ENCODE results near the gene CLMP.
"Not testable (repeated sequence)": the region's sequence is repeated elsewhere in the genome, so short reads cannot be mapped to it uniquely, and the experiment has no call there.

Gene CLMP

DNA sequence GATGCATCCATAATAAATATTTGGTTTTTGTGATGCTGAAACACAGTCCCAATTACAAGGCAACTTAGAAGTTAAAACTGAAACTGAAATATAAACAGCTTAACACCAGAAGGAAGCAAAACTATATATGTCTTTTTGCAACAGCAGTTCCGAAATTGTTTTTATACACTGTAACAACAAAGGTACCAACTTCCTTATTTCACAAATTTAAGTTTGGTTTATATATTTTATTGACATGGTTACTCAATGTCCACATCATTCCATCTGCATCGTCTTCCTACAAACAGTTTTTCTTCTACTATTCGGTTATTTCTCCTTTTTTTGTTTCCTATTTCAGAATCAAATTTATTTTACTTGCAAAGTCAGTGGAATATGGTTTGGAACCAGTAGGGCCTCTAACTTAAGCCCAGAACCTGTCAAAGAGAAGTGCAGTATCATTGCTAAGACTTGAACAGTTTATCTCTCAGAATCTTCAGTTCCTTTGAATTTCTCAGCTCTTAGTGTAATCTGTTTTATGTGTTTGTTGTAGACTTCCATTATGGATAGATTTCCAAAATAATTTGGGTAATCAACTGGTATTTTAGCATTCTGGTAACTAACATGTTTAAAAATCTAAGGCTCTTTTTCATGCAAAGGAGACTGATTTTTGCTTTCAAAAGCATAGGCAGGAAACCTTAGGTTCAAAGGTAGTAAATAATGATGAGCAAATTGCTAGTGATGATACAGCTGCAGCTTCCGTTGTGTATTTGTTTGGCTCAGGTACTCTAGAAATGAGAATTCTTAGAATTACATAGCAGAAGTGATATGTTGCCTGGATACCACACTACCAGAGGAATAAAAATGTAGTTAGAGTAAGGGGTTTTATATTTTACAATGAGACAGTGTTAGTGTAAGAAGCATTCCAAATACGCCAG is 124.9 kb downstream of the CLMP start:
- Histone ChIP-seq H3K4me1 (ENCODE audit: insufficient read depth, low read length) (peaks cover 18% of the 10 kb centered on the region), H3K9me3 (ENCODE audit: low read length) (no peaks in the 10 kb centered on the region), H3K27me3 (ENCODE audit: control insufficient read depth in 1 of 2, insufficient read depth in 2 of 2, low read length in 2 of 2) (no peaks in the 10 kb centered on the region), H3K27ac (ENCODE audit: low read depth, low read length) (peak overlapping the region; percentile 38), H3K36me3 (ENCODE audit: insufficient read depth, low read length) (peaks cover 25% of the 10 kb centered on the region), H3K4me3 (ENCODE audit: low read depth in 1 of 2, low read length in 2 of 2) (no peak overlapping the region), H3K9ac (ENCODE audit: low read length) (no peak overlapping the region)

DNA sequence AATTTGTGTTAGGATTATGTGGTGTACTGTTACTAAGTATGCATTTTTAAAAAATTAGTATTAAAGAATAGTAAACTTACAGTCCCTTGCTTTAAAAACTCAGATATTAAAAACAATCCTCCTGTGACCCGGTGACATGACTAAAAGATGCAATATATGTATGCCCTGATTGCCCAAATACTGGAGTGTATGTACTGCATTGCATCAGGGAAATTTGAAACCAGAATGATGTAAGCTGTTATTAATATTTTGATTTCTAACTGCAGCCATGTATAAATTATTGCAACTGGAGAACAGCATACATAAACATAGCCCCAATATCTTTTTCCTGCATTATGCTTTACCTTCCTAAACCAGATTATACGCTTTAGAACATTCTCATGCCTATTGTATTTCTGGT is 129.4 kb downstream of the CLMP start:
- H3K27me3 ChIP-seq (ENCODE audit: control insufficient read depth in 1 of 2, insufficient read depth in 2 of 2, low read length in 2 of 2), result no peaks in the 10 kb centered on the region
- no peak overlapping the region for H3K27ac ChIP-seq (ENCODE audit: low read depth, low read length)
- no peaks in the 10 kb centered on the region for H3K9me3 ChIP-seq (ENCODE audit: low read length)
- H3K9ac ChIP-seq (ENCODE audit: low read length), result no peak overlapping the region
- H3K4me1 ChIP-seq (ENCODE audit: insufficient read depth, low read length), result peaks cover 37% of the 10 kb centered on the region
- peaks cover 5% of the 10 kb centered on the region for H3K36me3 ChIP-seq (ENCODE audit: insufficient read depth, low read length)
- no peak overlapping the region for H3K4me3 ChIP-seq (ENCODE audit: low read depth in 1 of 2, low read length in 2 of 2)

GRCh38 chr11:123063826-123064657 is 131.0 kb downstream of the CLMP start:
- H3K27me3 ChIP-seq (ENCODE audit: control insufficient read depth in 1 of 2, insufficient read depth in 2 of 2, low read length in 2 of 2), result no peaks in the 10 kb centered on the region
- peak overlapping the region in 1 of 2 donors; percentile 62 for H3K4me3 ChIP-seq (ENCODE audit: low read depth in 1 of 2, low read length in 2 of 2)
- peak overlapping the region; percentile 96 for H3K9ac ChIP-seq (ENCODE audit: low read length)
- peak overlapping the region; percentile 75 for H3K27ac ChIP-seq (ENCODE audit: low read depth, low read length)
- no peaks in the 10 kb centered on the region for H3K9me3 ChIP-seq (ENCODE audit: low read length)
- peaks cover 41% of the 10 kb centered on the region for H3K4me1 ChIP-seq (ENCODE audit: insufficient read depth, low read length)
- peaks cover 20% of the 10 kb centered on the region for H3K36me3 ChIP-seq (ENCODE audit: insufficient read depth, low read length)

DNA sequence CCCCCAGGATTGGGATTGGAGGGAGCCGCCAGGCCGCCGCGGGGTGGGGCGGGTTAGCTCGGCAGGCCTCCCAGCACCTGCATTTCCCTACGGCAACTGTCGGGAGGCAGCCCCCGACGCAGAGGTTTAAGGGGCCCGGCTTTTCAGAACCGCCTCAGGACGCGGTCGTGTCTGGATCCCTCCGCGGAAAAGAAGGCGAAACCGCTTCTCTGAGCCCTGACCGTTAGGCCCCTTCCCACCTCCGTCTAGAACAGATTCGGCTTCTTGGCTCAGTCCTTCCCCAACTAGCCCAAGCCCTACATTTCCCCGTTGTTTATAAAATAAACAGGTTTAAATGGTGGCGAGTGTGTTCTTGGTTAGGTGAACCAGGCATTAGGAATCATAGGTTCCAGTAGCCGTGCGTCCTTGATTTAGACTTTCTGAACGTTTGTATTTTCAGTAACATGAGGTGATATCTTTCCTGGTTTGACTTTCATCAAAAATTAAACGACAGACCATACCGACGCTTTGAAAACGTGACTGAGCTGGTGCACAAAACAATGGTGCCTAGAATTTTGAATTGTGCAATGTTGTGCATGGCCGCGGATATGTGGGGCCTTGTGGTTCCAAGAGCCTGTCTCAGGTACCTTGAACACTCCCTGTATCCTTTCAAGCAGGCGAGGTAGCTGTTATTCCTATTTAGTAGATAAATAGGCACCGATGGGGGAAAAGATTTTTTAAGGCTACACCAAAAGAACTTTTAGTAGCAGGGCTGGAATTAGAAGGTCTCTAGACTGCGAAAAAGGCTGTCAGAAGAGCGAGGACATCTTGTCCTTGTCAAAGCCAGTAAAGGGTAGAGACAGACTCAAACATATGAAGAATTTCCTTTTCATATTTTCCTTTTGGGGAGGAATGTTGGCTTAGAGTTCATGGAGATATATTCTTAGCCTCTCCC is 131.9 kb downstream of the CLMP start:
- Histone ChIP-seq H3K9me3 (ENCODE audit: low read length) (no peaks in the 10 kb centered on the region), H3K27ac (ENCODE audit: low read depth, low read length) (peak overlapping the region; percentile 75), H3K36me3 (ENCODE audit: insufficient read depth, low read length) (peaks cover 29% of the 10 kb centered on the region), H3K9ac (ENCODE audit: low read length) (peak overlapping the region; percentile 96), H3K4me1 (ENCODE audit: insufficient read depth, low read length) (peaks cover 46% of the 10 kb centered on the region), H3K4me3 (ENCODE audit: low read depth in 1 of 2, low read length in 2 of 2) (peak overlapping the region; percentile 47 to 62), H3K27me3 (ENCODE audit: control insufficient read depth in 1 of 2, insufficient read depth in 2 of 2, low read length in 2 of 2) (no peaks in the 10 kb centered on the region)

- Histone ChIP-seq H3K27ac (ENCODE audit: low read depth, low read length) (peak overlapping the region; percentile 75), H3K4me1 (ENCODE audit: insufficient read depth, low read length) (peaks cover 53% of the 10 kb centered on the region), H3K27me3 (ENCODE audit: control insufficient read depth in 1 of 2, insufficient read depth in 2 of 2, low read length in 2 of 2) (no peaks in the 10 kb centered on the region), H3K4me3 (ENCODE audit: low read depth in 1 of 2, low read length in 2 of 2) (peak overlapping the region; percentile 69 to 97), H3K9ac (ENCODE audit: low read length) (peak overlapping the region; percentile 96), H3K36me3 (ENCODE audit: insufficient read depth, low read length) (peaks cover 37% of the 10 kb centered on the region), H3K9me3 (ENCODE audit: low read length) (no peaks in the 10 kb centered on the region)
These were observed 132.7 kb downstream of the CLMP start for GRCh38 chr11:123062158-123062891.

DNA sequence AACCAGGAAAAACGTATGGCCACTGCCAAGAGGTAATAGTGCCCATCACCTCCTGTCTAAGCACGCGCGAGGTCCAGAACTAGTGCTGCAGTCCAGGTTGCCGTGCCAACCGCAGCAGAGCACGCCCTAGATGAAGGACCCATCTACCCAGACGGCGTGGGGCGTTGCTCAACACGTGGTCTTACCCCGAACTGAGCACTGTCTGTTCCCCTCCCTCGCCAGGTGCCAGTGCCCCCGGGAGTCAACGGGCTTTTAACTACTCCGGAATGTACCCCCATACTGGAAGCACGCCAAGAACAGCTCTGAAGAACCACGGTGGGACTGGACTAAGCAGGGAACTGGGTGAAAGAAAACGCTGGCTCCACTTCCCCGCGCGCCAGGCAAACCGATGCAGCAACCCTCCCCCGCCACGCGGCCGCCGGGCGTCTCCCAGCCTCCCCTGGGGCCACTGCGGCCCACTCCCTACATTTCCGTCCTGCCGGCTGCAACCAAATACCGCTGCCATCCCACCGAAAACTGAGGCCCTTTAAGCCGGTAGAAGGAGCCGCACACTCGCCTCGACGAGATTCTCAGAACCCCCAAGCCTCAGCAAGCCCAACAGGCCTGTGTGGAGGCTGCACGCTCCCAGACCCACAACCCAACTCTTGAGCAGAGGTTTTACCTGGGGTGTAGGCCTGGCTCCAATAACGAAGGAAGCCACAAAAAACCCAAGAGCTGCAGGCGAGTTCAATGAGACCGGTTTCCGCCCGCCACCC is 133.5 kb downstream of the CLMP start, which contains the start of gene HSPA8:
TSS of gene HSPA8 (minus strand) at position 734 of the 755 bp plus-strand sequence. CDS start 812 bp downstream, outside the sequence.
- Histone ChIP-seq H3K9ac (ENCODE audit: low read length) (peak within 1 kb of the TSS; percentile 96), H3K4me3 (ENCODE audit: low read depth in 1 of 2, low read length in 2 of 2) (peak within 1 kb of the TSS; percentile 69 to 97), H3K27me3 (ENCODE audit: control insufficient read depth in 1 of 2, insufficient read depth in 2 of 2, low read length in 2 of 2) (no peaks in the 10 kb centered on the region), H3K9me3 (ENCODE audit: low read length) (no peaks in the 10 kb centered on the region), H3K36me3 (ENCODE audit: insufficient read depth, low read length) (peaks cover 45% of the 10 kb centered on the region), H3K27ac (ENCODE audit: low read depth, low read length) (peak within 1 kb of the TSS; percentile 75), H3K4me1 (ENCODE audit: insufficient read depth, low read length) (peaks cover 57% of the 10 kb centered on the region)

DNA sequence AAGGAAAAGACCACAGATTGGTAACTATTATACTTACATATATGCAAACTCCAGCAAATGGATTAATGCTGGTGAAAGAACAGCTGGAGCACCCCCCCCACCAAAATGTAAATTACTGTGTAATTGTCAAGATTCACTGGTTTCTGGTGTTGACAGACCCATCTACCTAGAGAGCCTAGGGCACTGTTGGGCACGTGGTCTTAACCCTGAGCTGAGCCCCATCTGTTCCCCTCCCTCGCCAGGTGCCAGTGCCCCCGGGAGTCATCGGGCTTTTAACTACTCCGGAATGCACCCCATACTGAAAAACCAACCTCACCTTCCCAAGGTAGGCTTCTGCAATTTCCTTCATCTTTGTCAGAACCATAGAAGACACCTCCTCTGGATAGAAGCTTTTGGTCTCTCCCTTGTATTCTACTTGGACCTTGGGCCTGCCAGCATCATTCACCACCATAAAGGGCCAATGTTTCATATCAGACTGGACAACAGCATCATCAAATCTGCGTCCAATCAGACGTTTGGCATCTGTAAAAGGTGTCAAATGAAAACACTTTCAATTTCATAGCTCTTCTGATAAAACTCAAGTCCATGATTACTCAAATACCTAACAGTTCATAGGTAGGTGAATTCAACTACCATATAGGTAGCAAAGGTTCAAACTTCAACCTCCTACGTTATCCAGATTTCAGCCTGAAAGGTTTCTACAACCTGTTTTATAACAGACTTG is 134.6 kb downstream of the CLMP start:
- Histone ChIP-seq H3K27ac (ENCODE audit: low read depth, low read length) (no peak overlapping the region), H3K4me3 (ENCODE audit: low read depth in 1 of 2, low read length in 2 of 2) (peak overlapping the region; percentile 69 to 97), H3K4me1 (ENCODE audit: insufficient read depth, low read length) (peaks cover 57% of the 10 kb centered on the region), H3K27me3 (ENCODE audit: control insufficient read depth in 1 of 2, insufficient read depth in 2 of 2, low read length in 2 of 2) (no peaks in the 10 kb centered on the region), H3K36me3 (ENCODE audit: insufficient read depth, low read length) (peaks cover 56% of the 10 kb centered on the region), H3K9ac (ENCODE audit: low read length) (peak overlapping the region; percentile 67), H3K9me3 (ENCODE audit: low read length) (no peaks in the 10 kb centered on the region)

DNA sequence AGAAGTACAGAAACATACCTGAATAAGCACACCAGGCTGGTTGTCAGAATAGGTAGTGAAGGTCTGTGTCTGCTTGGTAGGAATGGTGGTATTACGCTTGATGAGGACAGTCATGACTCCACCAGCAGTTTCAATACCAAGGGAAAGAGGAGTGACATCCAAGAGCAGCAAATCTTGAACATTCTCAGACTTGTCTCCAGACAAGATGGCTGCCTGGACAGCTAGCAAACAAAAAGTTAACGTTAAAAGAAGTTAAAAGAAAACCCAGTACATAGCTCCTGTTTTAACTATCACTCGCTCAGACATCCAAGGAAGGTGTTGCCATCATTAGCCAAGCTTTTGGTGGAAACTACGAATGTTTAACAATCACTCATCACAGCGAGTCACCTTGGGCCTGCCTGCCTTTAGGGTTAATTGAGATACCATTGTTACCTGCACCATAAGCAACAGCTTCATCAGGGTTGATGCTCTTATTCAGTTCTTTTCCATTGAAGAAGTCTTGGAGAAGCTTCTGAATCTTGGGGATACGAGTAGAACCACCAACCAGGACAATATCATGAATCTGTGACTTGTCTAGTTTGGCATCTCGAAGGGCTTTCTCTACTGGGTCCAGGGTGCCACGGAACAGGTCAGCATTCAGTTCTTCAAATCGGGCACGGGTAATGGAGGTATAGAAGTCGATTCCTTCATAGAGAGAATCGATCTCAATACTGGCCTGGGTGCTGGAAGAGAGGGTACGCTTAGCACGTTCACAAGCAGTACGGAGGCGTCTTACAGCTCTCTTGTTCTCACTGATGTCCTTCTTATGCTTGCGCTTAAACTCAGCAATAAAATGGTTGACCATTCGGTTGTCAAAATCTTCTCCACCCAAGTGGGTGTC is 135.8 kb downstream of the CLMP start:
- Histone ChIP-seq H3K36me3 (ENCODE audit: insufficient read depth, low read length) (peaks cover 62% of the 10 kb centered on the region), H3K4me1 (ENCODE audit: insufficient read depth, low read length) (peaks cover 51% of the 10 kb centered on the region), H3K4me3 (ENCODE audit: low read depth in 1 of 2, low read length in 2 of 2) (peak overlapping the region in 1 of 2 donors; percentile 97), H3K9ac (ENCODE audit: low read length) (peak overlapping the region; percentile 28)
- H3K27ac ChIP-seq (ENCODE audit: low read depth, low read length); H3K9me3 ChIP-seq (ENCODE audit: low read length); H3K27me3 ChIP-seq (ENCODE audit: control insufficient read depth in 1 of 2, insufficient read depth in 2 of 2, low read length in 2 of 2): not testable (repeated sequence)
